ENCODE measurements around the gene ATP2B2. TPM values are rescaled to one million over a fixed set of nuclear protein-coding genes. Genes with fewer than 3 reads are reported as not detected.

The ATP2B2 gene
- total and polyA plus RNA-seq, 2 of the 8 experiments (the other 6 are each of a cell fraction or from before 2014, with no cell fraction given), result 0.14 to 1.2 TPM

DNA sequence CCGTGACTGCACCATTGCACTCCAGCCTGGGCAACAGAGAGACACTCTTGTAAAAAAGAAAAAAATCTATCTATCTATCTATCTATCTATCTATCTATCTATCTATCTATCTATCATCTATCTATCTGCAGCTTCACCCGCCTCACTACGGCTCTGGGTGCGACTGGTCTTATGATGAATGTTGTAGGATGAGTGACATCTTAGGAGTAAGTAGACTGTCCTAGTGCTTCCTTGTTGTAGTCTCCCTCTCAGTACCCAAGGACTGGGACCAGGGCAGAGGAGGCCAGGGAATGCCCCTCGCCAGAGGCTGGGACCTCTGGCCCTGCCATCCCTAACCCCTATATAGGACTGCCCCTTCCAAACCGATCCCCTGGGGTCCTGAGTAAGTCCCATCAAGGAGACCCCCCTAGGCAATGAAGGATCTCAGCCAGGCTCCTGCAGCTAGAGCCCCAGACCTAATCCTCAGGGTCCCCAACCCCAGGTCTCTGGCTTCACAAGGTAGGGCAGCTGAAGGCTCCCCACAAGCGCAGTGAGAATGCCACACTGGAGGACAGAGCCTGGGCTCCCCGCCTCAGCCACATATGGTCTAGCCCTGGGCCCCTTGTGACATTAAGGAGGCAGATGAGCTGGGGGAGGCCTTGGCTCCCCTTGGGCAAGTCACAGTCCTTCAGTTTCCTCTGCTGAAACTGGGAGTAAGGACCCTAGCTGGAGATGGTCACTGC lies 183.6 kb downstream of the ATP2B2 start:
- WGBS, 2 experiments (ENCODE audit: extremely low coverage in 1 of 2, insufficient coverage in 1 of 2, insufficient read length in 1 of 2, insufficient replicate concordance in 2 of 2, low coverage in 1 of 2, low lambda C conversion rate in 2 of 2, missing lambda C conversion rate in 1 of 2), result 85% methylated on average over 8 of the region's 8 CpGs; no CpG with 5 or more reads in 1 of the 2 experiments
- H3K27me3 ChIP-seq (replicated peaks in 1 of 4; ENCODE audit: control insufficient read depth in 3 of 4, extremely low read depth in 1 of 4, insufficient read depth in 3 of 4, low read length in 3 of 4), result peaks cover 0 to 2% (median 0%) of the 10 kb centered on the region in 4 experiments; a peak in 2 of 7 replicates
- H4K20me1 ChIP-seq (replicated peaks in 1 of 2; ENCODE audit: control insufficient read depth in 1 of 2, insufficient read depth in 2 of 2, low read length in 2 of 2), result peaks cover 3 to 6% of the 10 kb centered on the region in 2 experiments
- H2BK15ac ChIP-seq (ENCODE audit: low read length), result peak overlapping the region; percentile 36; the same call in 1 of the 2 replicates
- H2AK5ac ChIP-seq (ENCODE audit: low read depth, low read length), result no peak overlapping the region
- H3K79me2 ChIP-seq (ENCODE audit: control insufficient read depth in 1 of 2, insufficient read depth in 2 of 2, low read length in 2 of 2), result peaks cover 11 to 25% of the 10 kb centered on the region in 2 experiments
- H3K23ac ChIP-seq (ENCODE audit: insufficient read length), result no peak overlapping the region
- H2BK120ac ChIP-seq (replicated peaks; ENCODE audit: low read depth, low read length), result no peak overlapping the region
- TF ChIP-seq EZH2 (IDR thresholded peaks at IDR 0.05; ENCODE audit: low read depth, low read length, severe bottlenecking), result no peak
- TF ChIP-seq GTF2F1 (IDR thresholded peaks at IDR 0.05; ENCODE audit: borderline replicate concordance, low read depth, low read length), result no peak
- TF ChIP-seq SP2 (IDR thresholded peaks at IDR 0.05; ENCODE audit: low read length), result no peak
- TF ChIP-seq TAF1 (IDR thresholded peaks at IDR 0.05; ENCODE audit: low read depth, low read length), result no peak
- no peak for TF ChIP-seq KDM4A (IDR thresholded peaks at IDR 0.05; ENCODE audit: low read depth, low read length, severe bottlenecking)
- TF ChIP-seq MAFK (IDR thresholded peaks at IDR 0.05; ENCODE audit: low read depth, low read length), result no peak
- no peak overlapping the region for H3K56ac ChIP-seq (replicated peaks; ENCODE audit: insufficient read length, low read depth, low read length)
- H3K79me1 ChIP-seq (ENCODE audit: low read depth, low read length), result peaks cover 5% of the 10 kb centered on the region; the same call in 1 of the 2 replicates
- DNase-seq (ENCODE audit: low read depth in 1 of 2, low spot score in 2 of 2) (no peak), FAIRE-seq (no peak)
- POLR2A ChIA-PET (ENCODE audit: partially characterized antibody), result interaction anchor here (0.7 to 3.9 kb wide), 11 partner anchors 8 to 195 kb away, joined by 3 to 20 read pairs (median 4); partner anchors contain the start of genes TATDN2 and VHL
- no peak overlapping the region for H4K5ac ChIP-seq (ENCODE audit: insufficient read length, low read depth, low read length)
- H3K4me2 ChIP-seq (ENCODE audit: insufficient read depth in 1 of 2, low read depth in 2 of 2, low read length in 2 of 2), result peak overlapping the region in 1 of 2 experiments; percentile 83; a peak in 1 of 4 replicates
- no peak overlapping the region for H3K4ac ChIP-seq (replicated peaks; ENCODE audit: insufficient read length, low read depth, low read length)
- H2BK20ac ChIP-seq (ENCODE audit: low read length), result no peak overlapping the region
- H2AFZ ChIP-seq (ENCODE audit: low read length), result no peak overlapping the region
- no peak overlapping the region for H3K9ac ChIP-seq (replicated peaks in 1 of 4; ENCODE audit: extremely low read depth in 1 of 4, low read depth in 3 of 4, low read length in 3 of 4)
- H3K18ac ChIP-seq (ENCODE audit: extremely low read depth, low read length), result no peak overlapping the region
- no peak overlapping the region for H3K27ac ChIP-seq (ENCODE audit: low read depth, low read length)
- no peak overlapping the region for H4K91ac ChIP-seq (replicated peaks; ENCODE audit: insufficient read length, low read length)
- 0 out of 2 replicates have a peak overlapping the region, but pooled peaks have one; percentile 29 for H2BK12ac ChIP-seq (ENCODE audit: low read depth, low read length)
- peak overlapping the region; percentile 25; the same call in 1 of the 2 replicates for H4K8ac ChIP-seq (ENCODE audit: extremely low read depth, insufficient read depth, low read length)
- no peak overlapping the region for H3K14ac ChIP-seq (ENCODE audit: insufficient read length)
- H3K23me2 ChIP-seq (ENCODE audit: low read depth, low read length), result peaks cover 7% of the 10 kb centered on the region; the same call in 1 of the 2 replicates
- H3K36me3 ChIP-seq (ENCODE audit: control insufficient read depth in 2 of 4, insufficient read depth in 4 of 4, low read length in 3 of 4), result peaks cover 10 to 20% (median 17%) of the 10 kb centered on the region in 4 experiments
- no peak overlapping the region for H2BK5ac ChIP-seq (ENCODE audit: low read depth, low read length)
- no peaks in the 10 kb centered on the region for H3K9me3 ChIP-seq (ENCODE audit: insufficient read depth in 2 of 2, low read depth in 1 of 2, low read length in 1 of 2)
- peaks cover 0 to 4% (median 3%) of the 10 kb centered on the region in 4 experiments; a peak in 5 of 7 replicates for H3K4me1 ChIP-seq (replicated peaks in 1 of 4; ENCODE audit: control insufficient read depth in 3 of 4, insufficient read depth in 4 of 4, low read length in 3 of 4)
- CTCF ChIA-PET (ENCODE audit: partially characterized antibody), result interaction anchor here (0.9 to 2.6 kb wide), 21 partner anchors 9 to 563 kb away, joined by 3 to 12 read pairs (median 4); no protein-coding TSS in a partner anchor
- H3K4me3 ChIP-seq (ENCODE audit: extremely low read depth in 1 of 4, insufficient read depth in 2 of 4, low read depth in 3 of 4, low read length in 4 of 4), result no peak overlapping the region

All from H1 (cell line).